ENCODE measurements around the gene NXT1.
"Not testable (repeated sequence)": the region's sequence is repeated elsewhere in the genome, so short reads cannot be mapped to it uniquely, and the experiment has no call there.

The NXT1 gene

GRCh38 chr20:23350196-23350903 is at the start of gene NXT1:
Gene NXT1 (plus strand): TSS chr20:23350791. CDS start chr20:23354042, 3,251 bp downstream.
- H3K4me1 ChIP-seq: peaks cover 7% of the 10 kb centered on the region; the same call in 1 of the 2 replicates
- DNase-seq (ENCODE audit: low spot score in 2 of 2): peak; percentile 93 to 95
- H3K27me3 ChIP-seq (ENCODE audit: low read depth): no peaks in the 10 kb centered on the region
- no peaks in the 10 kb centered on the region for H3K9me3 ChIP-seq
- peak within 1 kb of the TSS; percentile 81 for H3K4me3 ChIP-seq
- in situ Hi-C loops (cut with MboI; ENCODE audit: low sequenced_read_pairs): loop anchor here (25.0 kb wide), 1 partner anchor 1838 kb away; the partner anchor contains the start of gene NKX2-2
- H3K36me3 ChIP-seq (replicated peaks): peaks cover 20% of the 10 kb centered on the region

GRCh38 chr20:23301436-23302050 is 49.0 kb upstream of the NXT1 start:
- H3K9me3 ChIP-seq: no peaks in the 10 kb centered on the region
- no peaks in the 10 kb centered on the region for H3K4me1 ChIP-seq
- H3K27me3 ChIP-seq (ENCODE audit: low read depth): no peaks in the 10 kb centered on the region
- DNase-seq (ENCODE audit: low spot score in 2 of 2): no peak
- no peak overlapping the region for H3K4me3 ChIP-seq
- in situ Hi-C loops (cut with MboI; ENCODE audit: low sequenced_read_pairs): no loop called here
- no peaks in the 10 kb centered on the region for H3K36me3 ChIP-seq (replicated peaks)

GRCh38 chr20:23302386-23302785 is 48.2 kb upstream of the NXT1 start:
- H3K9me3 ChIP-seq: no peaks in the 10 kb centered on the region
- in situ Hi-C loops (cut with MboI; ENCODE audit: low sequenced_read_pairs): no loop called here
- no peaks in the 10 kb centered on the region for H3K27me3 ChIP-seq (ENCODE audit: low read depth)
- no peaks in the 10 kb centered on the region for H3K36me3 ChIP-seq (replicated peaks)
- no peak for DNase-seq (ENCODE audit: low spot score in 2 of 2)
- no peaks in the 10 kb centered on the region for H3K4me1 ChIP-seq
- H3K4me3 ChIP-seq: no peak overlapping the region

GRCh38 chr20:23302801-23303200 is 47.8 kb upstream of the NXT1 start:
- in situ Hi-C loops (cut with MboI; ENCODE audit: low sequenced_read_pairs): no loop called here
- H3K36me3 ChIP-seq (replicated peaks): no peaks in the 10 kb centered on the region
- no peaks in the 10 kb centered on the region for H3K4me1 ChIP-seq
- no peaks in the 10 kb centered on the region for H3K27me3 ChIP-seq (ENCODE audit: low read depth)
- DNase-seq (ENCODE audit: low spot score in 2 of 2): no peak
- no peak overlapping the region for H3K4me3 ChIP-seq
- no peaks in the 10 kb centered on the region for H3K9me3 ChIP-seq

GRCh38 chr20:23303325-23304102 is 47.1 kb upstream of the NXT1 start:
- Histone ChIP-seq H3K4me3 (no peak overlapping the region), H3K9me3 (no peaks in the 10 kb centered on the region), H3K4me1 (no peaks in the 10 kb centered on the region), H3K36me3 (replicated peaks) (no peaks in the 10 kb centered on the region), H3K27me3 (ENCODE audit: low read depth) (no peaks in the 10 kb centered on the region)
- DNase-seq (ENCODE audit: low spot score in 2 of 2): no peak
- in situ Hi-C loops (cut with MboI; ENCODE audit: low sequenced_read_pairs): no loop called here

- H3K9me3 ChIP-seq: no peaks in the 10 kb centered on the region
- no peak for DNase-seq (ENCODE audit: low spot score in 2 of 2)
- H3K36me3 ChIP-seq (replicated peaks): no peaks in the 10 kb centered on the region
- H3K27me3 ChIP-seq (ENCODE audit: low read depth): no peaks in the 10 kb centered on the region
- in situ Hi-C loops (cut with MboI; ENCODE audit: low sequenced_read_pairs): no loop called here
- H3K4me3 ChIP-seq: no peak overlapping the region
- no peaks in the 10 kb centered on the region for H3K4me1 ChIP-seq
Observed at GRCh38 chr20:23304616-23305015, 46.0 kb upstream of the NXT1 start.

GRCh38 chr20:23305098-23305497 is 45.5 kb upstream of the NXT1 start:
- Histone ChIP-seq H3K27me3 (ENCODE audit: low read depth) (no peaks in the 10 kb centered on the region), H3K9me3 (no peaks in the 10 kb centered on the region), H3K36me3 (replicated peaks) (no peaks in the 10 kb centered on the region), H3K4me1 (no peaks in the 10 kb centered on the region), H3K4me3 (no peak overlapping the region)
- in situ Hi-C loops (cut with MboI; ENCODE audit: low sequenced_read_pairs): no loop called here
- no peak for DNase-seq (ENCODE audit: low spot score in 2 of 2)

- H3K36me3 ChIP-seq (replicated peaks); H3K9me3 ChIP-seq; H3K4me1 ChIP-seq; H3K27me3 ChIP-seq (ENCODE audit: low read depth); H3K4me3 ChIP-seq; DNase-seq (ENCODE audit: low spot score in 2 of 2); in situ Hi-C loops (cut with MboI; ENCODE audit: low sequenced_read_pairs): not testable (repeated sequence)
Observed at GRCh38 chr20:23307393-23307792, 43.2 kb upstream of the NXT1 start.

GRCh38 chr20:23308024-23308423 is 42.6 kb upstream of the NXT1 start:
- no peaks in the 10 kb centered on the region for H3K4me1 ChIP-seq
- no peak overlapping the region for H3K4me3 ChIP-seq
- in situ Hi-C loops (cut with MboI; ENCODE audit: low sequenced_read_pairs): no loop called here
- H3K27me3 ChIP-seq (ENCODE audit: low read depth): no peaks in the 10 kb centered on the region
- no peaks in the 10 kb centered on the region for H3K36me3 ChIP-seq (replicated peaks)
- no peaks in the 10 kb centered on the region for H3K9me3 ChIP-seq
- DNase-seq (ENCODE audit: low spot score in 2 of 2): no peak

GRCh38 chr20:23308908-23309307 is 41.7 kb upstream of the NXT1 start:
- H3K36me3 ChIP-seq (replicated peaks): no peaks in the 10 kb centered on the region
- H3K9me3 ChIP-seq: no peaks in the 10 kb centered on the region
- no peaks in the 10 kb centered on the region for H3K4me1 ChIP-seq
- in situ Hi-C loops (cut with MboI; ENCODE audit: low sequenced_read_pairs): no loop called here
- H3K4me3 ChIP-seq: no peak overlapping the region
- no peak for DNase-seq (ENCODE audit: low spot score in 2 of 2)
- no peaks in the 10 kb centered on the region for H3K27me3 ChIP-seq (ENCODE audit: low read depth)

- Histone ChIP-seq H3K9me3 (no peaks in the 10 kb centered on the region), H3K36me3 (replicated peaks) (no peaks in the 10 kb centered on the region), H3K4me1 (no peaks in the 10 kb centered on the region), H3K27me3 (ENCODE audit: low read depth) (no peaks in the 10 kb centered on the region), H3K4me3 (no peak overlapping the region)
- in situ Hi-C loops (cut with MboI; ENCODE audit: low sequenced_read_pairs): no loop called here
- no peak for DNase-seq (ENCODE audit: low spot score in 2 of 2)
Observed at GRCh38 chr20:23309781-23310180, 40.8 kb upstream of the NXT1 start.

GRCh38 chr20:23311947-23312506 is 38.6 kb upstream of the NXT1 start:
- no peaks in the 10 kb centered on the region for H3K36me3 ChIP-seq (replicated peaks)
- no peak overlapping the region for H3K4me3 ChIP-seq
- DNase-seq (ENCODE audit: low spot score in 2 of 2): no peak
- H3K4me1 ChIP-seq: no peaks in the 10 kb centered on the region
- H3K27me3 ChIP-seq (ENCODE audit: low read depth): no peaks in the 10 kb centered on the region
- no peaks in the 10 kb centered on the region for H3K9me3 ChIP-seq
- in situ Hi-C loops (cut with MboI; ENCODE audit: low sequenced_read_pairs): no loop called here

GRCh38 chr20:23313271-23313670 is 37.3 kb upstream of the NXT1 start:
- Histone ChIP-seq H3K4me1 (no peaks in the 10 kb centered on the region), H3K27me3 (ENCODE audit: low read depth) (no peaks in the 10 kb centered on the region), H3K4me3 (no peak overlapping the region), H3K36me3 (replicated peaks) (no peaks in the 10 kb centered on the region), H3K9me3 (no peaks in the 10 kb centered on the region)
- no peak for DNase-seq (ENCODE audit: low spot score in 2 of 2)
- in situ Hi-C loops (cut with MboI; ENCODE audit: low sequenced_read_pairs): no loop called here

- Histone ChIP-seq H3K9me3 (no peaks in the 10 kb centered on the region), H3K36me3 (replicated peaks) (no peaks in the 10 kb centered on the region), H3K4me3 (no peak overlapping the region), H3K27me3 (ENCODE audit: low read depth) (no peaks in the 10 kb centered on the region), H3K4me1 (no peaks in the 10 kb centered on the region)
- DNase-seq (ENCODE audit: low spot score in 2 of 2): no peak
- in situ Hi-C loops (cut with MboI; ENCODE audit: low sequenced_read_pairs): no loop called here
Observed at GRCh38 chr20:23314699-23315098, 35.9 kb upstream of the NXT1 start.

All from HAP-1 (cell line).